ENCODE measurements around the gene ARL4A.

ARL4A gene

GRCh38 chr7:12732428-12732827 is 45.0 kb downstream of the ARL4A start:
- CTCF ChIA-PET = interaction anchor here (1.5 to 1.6 kb wide), 2 partner anchors 11 to 12 kb away, joined by 3 to 5 read pairs; no protein-coding TSS in a partner anchor

GRCh38 chr7:12735923-12736322 is 48.5 kb downstream of the ARL4A start:
- DNase-seq (ENCODE audit: extremely low spot score) = no peak
- POLR2A ChIA-PET = no interaction called here
- no peak for TF ChIP-seq CTCF (IDR thresholded peaks at IDR 0.05; ENCODE audit: control extremely low read depth, extremely low read depth, low read depth, missing control alignments)
- CTCF ChIA-PET = interaction anchor here (0.5 to 2.5 kb wide), 3 partner anchors 49 to 1892 kb away, joined by 3 to 7 read pairs (median 4); no protein-coding TSS in a partner anchor

More at GRCh38 chr7:12732428-12732827, 45.0 kb downstream of the ARL4A start:
- no peak for TF ChIP-seq CTCF (IDR thresholded peaks at IDR 0.05; ENCODE audit: control extremely low read depth, extremely low read depth, low read depth, missing control alignments)
- DNase-seq (ENCODE audit: extremely low spot score) = no peak
- POLR2A ChIA-PET = no interaction called here

DNA sequence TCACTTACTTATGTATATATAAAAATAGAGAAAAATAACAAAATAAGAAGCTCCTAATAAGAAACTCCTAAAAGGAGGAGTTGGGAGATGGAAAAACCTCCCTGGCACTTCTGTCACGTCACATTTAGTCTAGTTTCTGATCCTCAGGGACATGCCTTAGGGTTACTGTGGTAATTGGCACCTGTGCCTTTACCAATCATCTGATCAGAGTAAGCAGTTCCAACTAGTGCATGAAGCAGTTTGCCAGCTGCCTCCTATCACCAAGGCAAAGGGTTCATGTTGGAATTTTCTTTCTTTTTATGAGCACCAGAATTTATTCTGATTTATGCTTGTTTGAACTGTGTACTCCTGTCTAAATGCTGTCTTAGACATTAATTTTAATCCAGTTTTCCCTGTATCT is 49.9 kb downstream of the ARL4A start:
- no peak for DNase-seq (ENCODE audit: extremely low spot score)
- POLR2A ChIA-PET = no interaction called here
- no peak for TF ChIP-seq CTCF (IDR thresholded peaks at IDR 0.05; ENCODE audit: control extremely low read depth, extremely low read depth, low read depth, missing control alignments)
- CTCF ChIA-PET = interaction anchor here (2.5 kb wide), 1 partner anchor 51 kb away, joined by 7 read pairs; no protein-coding TSS in a partner anchor

GRCh38 chr7:12737836-12738235 is 50.4 kb downstream of the ARL4A start:
- ChIA-PET POLR2A (no interaction called here), CTCF (interaction anchor here (1.1 to 1.7 kb wide), 2 partner anchors 10 to 17 kb away, joined by 3 to 4 read pairs; no protein-coding TSS in a partner anchor)
- no peak for DNase-seq (ENCODE audit: extremely low spot score)
- no peak for TF ChIP-seq CTCF (IDR thresholded peaks at IDR 0.05; ENCODE audit: control extremely low read depth, extremely low read depth, low read depth, missing control alignments)

- TF ChIP-seq CTCF (IDR thresholded peaks at IDR 0.05; ENCODE audit: control extremely low read depth, extremely low read depth, low read depth, missing control alignments) = no peak
- no peak for DNase-seq (ENCODE audit: extremely low spot score)
- CTCF ChIA-PET = interaction anchor here (1.1 to 1.7 kb wide), 2 partner anchors 11 to 17 kb away, joined by 3 to 4 read pairs; no protein-coding TSS in a partner anchor
- POLR2A ChIA-PET = no interaction called here
Measured at GRCh38 chr7:12738665-12739064, 51.2 kb downstream of the ARL4A start.

Data from GM10248 (cell line).